Measurements from ENCODE around the gene FAM20B.
"Not testable (repeated sequence)": the region's sequence is repeated elsewhere in the genome, so short reads cannot be mapped to it uniquely, and the experiment has no call there.

The FAM20B gene

GRCh38 chr1:179025125-179025974 lies at the start of gene FAM20B:
TSS of gene FAM20B (plus strand) at chr1:179025894. CDS start at chr1:179043848, 17,954 bp downstream.
- peak; percentile 78 for DNase-seq

DNA sequence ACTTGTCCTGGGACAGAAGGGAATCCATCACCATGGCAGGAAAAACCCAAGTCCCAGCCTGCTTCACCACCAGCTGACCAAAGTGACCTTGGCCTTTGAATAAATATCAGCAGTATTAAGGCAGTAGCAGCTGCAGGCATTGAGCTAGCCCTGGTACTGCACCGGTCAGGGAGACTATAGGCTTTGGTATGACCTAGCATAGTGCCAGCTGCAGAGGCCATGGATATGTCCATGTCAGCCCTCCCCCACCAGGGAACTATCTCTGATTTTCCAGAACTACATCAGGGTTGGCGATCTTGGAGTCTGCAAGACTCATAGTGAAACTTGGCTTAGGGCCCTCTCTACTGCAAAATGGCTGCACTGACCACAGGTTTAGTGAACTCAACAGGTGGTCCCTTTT lies 49.2 kb upstream of the FAM20B start:
- no peak for DNase-seq

DNA sequence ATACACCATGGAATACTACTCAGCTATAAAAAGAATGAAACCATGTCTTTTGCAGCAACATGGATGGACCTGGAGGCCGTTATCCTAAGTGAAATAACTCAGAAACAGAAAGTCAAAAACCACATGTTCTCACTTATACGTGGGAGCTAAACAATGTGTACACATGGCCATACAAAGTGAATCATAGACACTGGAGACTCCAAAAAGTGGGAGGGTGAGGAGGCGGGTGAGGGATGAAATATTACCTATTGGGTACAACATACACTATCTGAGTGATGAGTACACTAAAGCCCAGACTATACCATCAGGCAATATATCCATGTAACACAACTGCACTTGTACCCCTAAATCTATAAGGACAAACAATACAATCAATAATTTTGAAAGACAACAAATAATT lies 39.5 kb upstream of the FAM20B start:
- no peak for DNase-seq

- DNase-seq, result not testable (repeated sequence)
Observed at GRCh38 chr1:178988198-178988597, 37.5 kb upstream of the FAM20B start.

GRCh38 chr1:178993559-178993958 lies 32.1 kb upstream of the FAM20B start:
- DNase-seq, result no peak

- DNase-seq, result no peak
Observed at GRCh38 chr1:178997428-178997827, 28.3 kb upstream of the FAM20B start.

DNA sequence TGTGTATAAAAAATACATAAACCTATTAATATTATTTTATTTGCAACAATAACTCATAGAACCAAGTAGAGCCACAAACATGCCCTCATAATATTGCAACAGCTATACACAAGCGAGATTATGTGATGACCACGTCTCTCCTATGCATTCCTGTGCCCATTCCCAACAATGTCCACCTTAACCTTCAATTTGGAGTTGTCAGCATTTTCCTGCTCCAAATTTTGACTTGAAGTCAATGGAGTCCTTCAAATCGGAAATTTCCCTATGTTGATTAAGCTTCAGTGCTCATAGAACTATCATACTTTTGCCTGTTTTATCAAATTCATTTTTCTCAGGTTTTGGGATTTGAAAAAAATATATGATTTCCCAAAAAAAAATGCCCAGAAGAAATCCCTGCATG lies 27.4 kb upstream of the FAM20B start:
- DNase-seq, result no peak

DNA sequence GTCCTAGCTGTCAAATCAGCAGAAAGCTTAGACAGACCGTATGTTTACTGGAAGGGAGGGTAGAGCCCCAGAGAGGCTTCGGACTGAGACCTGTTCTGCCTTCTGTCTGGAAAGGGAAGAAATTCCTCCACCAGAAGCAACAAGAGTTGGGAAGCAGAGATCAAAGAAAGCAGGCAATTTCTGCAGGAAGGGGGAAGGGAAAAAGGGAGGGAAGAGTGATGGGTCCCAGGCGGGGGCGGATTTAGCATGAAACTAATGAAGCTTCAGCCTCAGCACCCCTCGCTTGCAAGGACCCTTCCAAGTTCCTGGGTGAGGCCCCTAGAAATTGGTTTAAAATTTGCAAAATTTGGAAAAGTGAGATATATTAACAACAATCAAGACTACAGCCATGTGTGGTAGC lies 26.6 kb upstream of the FAM20B start:
- DNase-seq, result no peak

DNA sequence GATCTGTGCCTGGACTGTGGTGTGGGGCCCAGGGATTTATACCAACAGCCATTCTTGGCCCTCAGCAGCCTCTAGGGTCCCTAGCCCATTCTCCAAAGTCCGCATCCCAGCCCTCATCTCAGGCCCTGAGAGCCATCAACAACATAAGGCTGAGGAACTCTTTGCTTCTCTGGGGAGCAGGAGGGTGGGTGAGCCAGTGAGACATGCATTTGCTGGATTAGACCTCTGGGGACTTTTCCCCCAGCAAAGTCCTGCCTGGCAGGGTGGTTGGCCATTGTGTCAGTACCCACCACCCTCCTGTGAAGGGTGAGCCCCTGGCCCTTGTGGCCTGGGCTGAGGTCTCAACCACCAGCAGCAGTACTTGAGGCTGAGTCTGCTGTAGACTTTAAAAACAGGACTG lies 24.2 kb upstream of the FAM20B start:
- no peak for DNase-seq

GRCh38 chr1:179002064-179002463 lies 23.6 kb upstream of the FAM20B start:
- DNase-seq, result not testable (repeated sequence)

- peak; percentile 45 for DNase-seq
Observed at GRCh38 chr1:179002552-179003345, 22.9 kb upstream of the FAM20B start.

DNA sequence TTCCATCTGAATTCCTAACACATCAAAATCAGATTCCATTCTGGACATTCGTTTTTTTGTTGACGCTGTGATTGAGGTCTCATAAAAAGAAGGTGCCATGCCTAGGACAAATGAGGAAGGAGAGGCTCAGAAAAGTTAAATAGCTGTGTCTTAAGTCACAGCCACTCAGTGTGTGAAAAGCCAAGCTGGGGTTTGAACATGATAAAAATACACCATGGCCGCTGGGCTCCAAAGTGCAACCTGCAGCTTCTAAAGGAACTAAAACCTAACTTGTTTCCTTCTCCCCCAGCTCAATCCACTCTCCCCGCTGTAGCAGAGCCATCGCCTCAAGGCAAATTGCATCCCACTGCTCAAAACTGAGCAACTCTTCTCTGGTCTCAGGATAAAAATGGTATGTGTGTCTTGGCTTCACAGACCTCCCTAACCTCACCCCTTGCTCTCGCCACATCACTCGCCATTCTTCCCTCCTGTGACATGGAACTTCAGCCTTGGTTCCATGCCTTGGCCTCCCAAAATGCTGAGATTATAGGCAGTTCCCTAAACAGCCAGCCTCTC lies 22.1 kb upstream of the FAM20B start:
- DNase-seq, result no peak

DNA sequence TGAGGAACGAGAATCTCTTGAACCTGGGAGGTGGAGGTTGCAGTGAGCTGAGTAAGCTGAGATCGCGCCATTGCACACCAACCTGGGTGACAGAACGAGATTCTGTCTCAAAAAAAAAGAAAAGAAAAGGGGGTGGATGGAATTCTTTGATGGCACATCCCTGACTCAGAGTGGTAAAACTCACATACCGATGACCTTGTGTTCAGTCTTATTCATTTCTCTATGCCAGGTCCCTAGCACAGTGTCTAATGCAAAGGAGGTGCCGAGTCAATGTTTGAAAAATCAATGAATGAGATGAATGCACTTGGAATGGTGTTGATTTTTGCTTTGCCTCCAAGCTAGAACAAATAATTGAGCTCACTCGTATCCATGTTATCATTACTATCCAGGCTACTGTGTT lies 18.5 kb upstream of the FAM20B start:
- DNase-seq, result no peak

DNA sequence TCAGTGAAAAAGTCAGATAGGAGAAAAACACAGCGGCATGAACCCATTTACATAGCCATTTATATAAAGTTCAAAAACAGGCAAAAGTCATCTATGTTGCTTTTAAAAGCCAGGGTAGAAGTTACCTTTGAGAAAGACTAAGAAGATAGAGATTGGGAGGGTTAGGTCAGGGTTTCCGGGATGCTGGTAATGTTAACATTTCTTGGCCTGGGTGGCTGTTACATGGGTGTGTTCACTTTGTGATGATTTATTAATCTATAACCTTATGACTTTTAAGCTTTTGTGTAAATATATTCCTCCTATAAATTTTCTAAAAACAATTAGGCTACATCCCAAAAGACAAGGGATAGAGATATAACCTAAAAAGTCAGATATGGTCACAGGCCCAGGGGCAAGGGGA lies 15.0 kb upstream of the FAM20B start:
- no peak for DNase-seq

GRCh38 chr1:179012038-179012437 lies 13.7 kb upstream of the FAM20B start:
- DNase-seq, result no peak

DNA sequence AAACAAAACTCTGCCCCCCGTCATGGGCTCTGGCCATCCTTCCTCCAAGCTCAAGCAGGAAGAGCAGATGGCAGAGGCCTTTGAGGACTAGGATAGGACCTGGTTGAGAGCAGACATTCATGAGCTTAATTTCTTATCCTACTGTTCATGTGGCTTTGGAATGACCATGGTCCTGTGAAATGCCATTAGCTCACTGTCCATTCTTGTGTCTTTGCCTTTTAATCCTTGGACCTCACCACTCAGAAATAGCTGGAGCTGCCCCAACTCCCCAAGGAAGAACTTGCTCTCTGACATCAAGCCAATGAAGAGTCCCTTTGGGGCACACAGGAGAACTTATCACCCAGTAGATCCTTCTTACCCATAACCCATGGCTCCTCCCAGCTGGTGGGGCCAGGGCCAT lies 11.6 kb upstream of the FAM20B start:
- no peak for DNase-seq

DNA sequence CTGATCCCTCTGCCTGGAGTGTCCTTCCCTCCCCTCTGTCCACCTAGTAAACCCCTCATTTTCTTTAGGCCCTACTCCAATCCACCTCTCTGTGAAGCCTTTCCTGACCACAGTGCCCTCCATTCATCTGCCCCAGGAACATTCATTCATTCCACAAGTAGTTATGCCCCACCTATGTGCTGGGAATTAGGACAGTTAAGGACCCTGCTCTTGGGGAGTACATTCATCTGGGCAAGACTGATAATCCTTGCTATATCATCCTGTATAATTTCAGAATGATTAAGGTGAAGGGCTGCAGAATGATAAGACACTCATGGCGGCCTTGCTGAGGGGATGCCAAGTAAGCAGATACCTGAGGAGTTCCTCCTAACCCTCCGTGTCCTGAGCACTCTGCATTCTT lies 10.3 kb upstream of the FAM20B start:
- no peak for DNase-seq

DNA sequence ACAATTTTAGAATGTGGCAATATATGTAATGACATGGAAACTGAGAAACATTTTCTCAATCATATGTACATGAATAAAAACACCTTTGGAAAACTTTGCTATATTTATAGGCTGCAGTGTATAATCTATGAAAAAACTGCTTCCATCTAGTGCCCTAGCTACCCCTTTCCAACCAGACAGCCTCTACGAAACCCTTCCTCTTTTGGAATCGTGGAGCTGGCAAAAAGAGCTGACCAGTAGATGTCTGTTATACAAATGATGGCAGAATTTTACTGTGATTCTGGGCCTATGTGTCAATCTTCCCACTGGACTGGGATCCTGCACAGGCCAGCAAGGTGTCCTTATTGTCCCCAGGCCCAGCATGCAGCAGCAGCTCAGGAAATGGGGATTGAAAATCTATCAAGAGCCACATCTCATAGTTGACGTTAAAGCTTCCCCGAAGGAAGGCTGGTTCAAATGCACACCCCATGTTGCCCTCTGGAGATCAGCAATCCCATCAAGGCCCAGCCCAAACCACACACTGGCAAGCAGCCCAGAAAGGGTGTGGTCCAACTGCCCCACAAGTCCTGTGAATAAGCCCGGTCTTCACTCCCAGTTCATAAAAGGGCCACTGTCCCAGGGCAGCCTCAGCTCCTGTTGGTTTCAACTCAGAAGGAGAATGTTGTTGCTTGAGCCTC lies 8.8 kb upstream of the FAM20B start:
- DNase-seq, result no peak

GRCh38 chr1:179017383-179018326 lies 8.0 kb upstream of the FAM20B start:
- no peak for DNase-seq

- no peak for DNase-seq
Observed at GRCh38 chr1:179021873-179022272, 3.8 kb upstream of the FAM20B start.

DNA sequence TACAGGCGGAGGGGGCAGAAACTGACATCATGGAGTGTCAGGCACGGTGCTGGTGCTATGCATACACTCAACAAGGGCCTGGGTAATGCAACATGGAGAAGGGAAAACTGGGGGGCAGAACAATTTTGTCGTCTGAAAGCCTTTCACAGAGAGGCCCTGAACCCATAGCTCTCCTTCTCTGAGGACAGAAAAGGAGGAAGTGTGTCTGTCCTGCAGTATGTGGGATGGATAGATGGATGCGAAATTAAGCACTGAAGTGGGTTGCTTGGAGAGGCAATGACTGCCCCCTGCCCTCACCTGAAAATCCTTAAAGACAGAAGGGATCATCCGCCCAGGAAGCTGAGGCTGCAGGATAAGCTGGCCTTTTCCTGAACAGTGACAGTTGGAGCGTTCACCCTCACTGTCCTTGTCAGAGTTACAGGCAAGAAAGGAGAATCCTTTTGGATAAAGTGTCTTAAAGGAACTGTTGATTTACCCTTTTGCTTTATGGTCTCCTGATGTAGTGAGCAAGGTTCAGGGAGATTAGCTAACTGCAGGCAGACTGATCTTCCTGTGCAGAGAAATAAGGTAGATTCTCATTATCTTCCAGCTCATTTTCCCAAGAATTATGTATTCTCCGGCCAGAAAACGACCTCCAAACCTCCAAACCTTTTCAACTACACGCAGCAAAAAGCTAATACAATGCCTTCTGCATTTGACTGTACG lies 1.6 kb upstream of the FAM20B start:
- no peak for DNase-seq
